ENCODE results near the gene TRIM46. TPM values are rescaled to one million over a fixed set of nuclear protein-coding genes. Genes with fewer than 3 reads are reported as not detected.

The TRIM46 gene, protein sequence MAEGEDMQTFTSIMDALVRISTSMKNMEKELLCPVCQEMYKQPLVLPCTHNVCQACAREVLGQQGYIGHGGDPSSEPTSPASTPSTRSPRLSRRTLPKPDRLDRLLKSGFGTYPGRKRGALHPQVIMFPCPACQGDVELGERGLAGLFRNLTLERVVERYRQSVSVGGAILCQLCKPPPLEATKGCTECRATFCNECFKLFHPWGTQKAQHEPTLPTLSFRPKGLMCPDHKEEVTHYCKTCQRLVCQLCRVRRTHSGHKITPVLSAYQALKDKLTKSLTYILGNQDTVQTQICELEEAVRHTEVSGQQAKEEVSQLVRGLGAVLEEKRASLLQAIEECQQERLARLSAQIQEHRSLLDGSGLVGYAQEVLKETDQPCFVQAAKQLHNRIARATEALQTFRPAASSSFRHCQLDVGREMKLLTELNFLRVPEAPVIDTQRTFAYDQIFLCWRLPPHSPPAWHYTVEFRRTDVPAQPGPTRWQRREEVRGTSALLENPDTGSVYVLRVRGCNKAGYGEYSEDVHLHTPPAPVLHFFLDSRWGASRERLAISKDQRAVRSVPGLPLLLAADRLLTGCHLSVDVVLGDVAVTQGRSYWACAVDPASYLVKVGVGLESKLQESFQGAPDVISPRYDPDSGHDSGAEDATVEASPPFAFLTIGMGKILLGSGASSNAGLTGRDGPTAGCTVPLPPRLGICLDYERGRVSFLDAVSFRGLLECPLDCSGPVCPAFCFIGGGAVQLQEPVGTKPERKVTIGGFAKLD
- 10 to 100 TPM in 1 of 5 experiments, 1 to 10 TPM in 4; 3.5 to 21.9 (median 4.1) TPM for total RNA-seq
- polyA plus RNA-seq: 1 to 10 TPM in 1 of 2 donors, under 1 TPM in 1; 0.69 to 1.3 TPM
- total RNA-seq: 2.6 reads per million, percentile 13 among the genes with 10 or more reads in this experiment

DNA sequence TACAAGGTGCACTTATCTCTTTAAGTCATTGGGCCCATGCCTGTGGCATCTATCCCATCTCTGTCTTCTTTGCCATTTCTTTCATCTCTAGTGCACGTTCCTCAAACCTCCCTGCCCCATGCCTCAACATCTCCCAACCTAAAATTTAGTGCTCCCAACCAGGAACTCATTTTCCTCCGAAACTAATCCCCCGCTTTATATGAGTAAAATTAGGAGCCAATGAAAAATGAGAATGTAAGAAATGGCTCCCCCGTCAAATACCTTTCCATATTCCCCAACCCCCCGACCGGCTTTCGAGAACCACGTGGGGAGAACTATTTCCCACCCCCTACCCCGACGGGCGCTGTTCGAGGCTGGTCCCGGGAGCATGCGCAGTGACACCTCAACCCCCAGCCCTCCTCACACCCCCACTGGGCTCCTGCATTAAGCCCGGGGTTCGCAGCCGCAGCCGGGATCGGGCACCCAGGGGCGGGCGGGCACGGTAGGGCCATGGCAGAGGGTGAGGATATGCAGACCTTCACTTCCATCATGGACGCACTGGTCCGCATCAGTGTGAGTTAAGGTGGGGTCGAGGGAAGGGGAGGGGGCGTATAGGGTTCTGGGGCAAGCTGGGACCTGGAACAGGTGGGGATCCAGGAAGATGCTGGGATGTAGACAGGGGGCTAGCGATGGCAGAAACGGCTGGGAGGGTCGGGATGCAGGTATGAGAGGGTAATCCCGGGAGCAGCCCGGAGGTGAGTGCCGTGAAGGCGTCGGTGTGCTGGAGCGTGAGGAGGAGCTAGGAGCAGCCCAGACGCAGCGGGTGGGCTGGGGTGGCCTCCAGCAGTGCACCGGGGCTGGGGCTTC lies at the start of gene TRIM46:
TSS of gene TRIM46 (plus strand) at position 372 of the 846 bp plus-strand sequence. CDS start at position 490, 118 bp downstream.
- H3K9me3 ChIP-seq (ENCODE audit: control insufficient read depth in 2 of 3, low read length in 3 of 3): no peaks in the 10 kb centered on the region
- Mint-ChIP-seq H3K9me3 (peaks cover 0 to 4% (median 0%) of the 10 kb centered on the region in 11 donors), H3K27ac (peak within 1 kb of the TSS; percentile 95 to 99 (median 98)), H3K4me1 (peaks cover 30 to 58% (median 45%) of the 10 kb centered on the region in 7 donors), H3K27me3 (peaks cover 0 to 6% (median 0%) of the 10 kb centered on the region in 5 donors), H3K4me3 (peak within 1 kb of the TSS; percentile 94 to 100 (median 98)), H3K36me3 (peaks cover 6 to 27% (median 11%) of the 10 kb centered on the region in 5 donors)
- ChIA-PET CTCF (interaction anchor here (0.5 to 4.5 kb wide), 25 partner anchors 11 to 525 kb away, joined by 3 to 45 read pairs (median 6); partner anchors contain the start of genes ENTREP3, MTX1, PBXIP1 and SCAMP3), POLR2A (interaction anchor here (0.5 to 5.1 kb wide), 13 partner anchors 20 to 1041 kb away, joined by 3 to 30 read pairs (median 4); partner anchors contain the start of genes FLAD1 and SLC50A1)
- H3K27ac ChIP-seq (ENCODE audit: low read depth, low read length): peak within 1 kb of the TSS; percentile 88
- H3K4me3 ChIP-seq (ENCODE audit: low read length): peak within 1 kb of the TSS; percentile 90
- no peaks in the 10 kb centered on the region for H3K27me3 ChIP-seq (ENCODE audit: control insufficient read depth in 2 of 2, insufficient read depth in 2 of 2, low read length in 2 of 2)
- H3K36me3 ChIP-seq (ENCODE audit: control insufficient read depth in 2 of 3, insufficient read depth in 3 of 3, low read length in 3 of 3): peaks cover 0 to 35% (median 0%) of the 10 kb centered on the region in 3 experiments
- H3K4me1 ChIP-seq (ENCODE audit: control insufficient read depth in 2 of 2, insufficient read depth in 2 of 2, low read length in 2 of 2): peaks cover 11 to 17% of the 10 kb centered on the region in 2 donors
- intact Hi-C loops (cut with micrococcal nuclease): loop anchor here (1.0 to 5.0 kb wide), 12 partner anchors 33 to 881 kb away; partner anchors contain the start of genes DPM3 (in 2 of the 2), UBE2Q1 (in 2 of the 2), CKS1B (in 1 of the 2) and EFNA4 (in 1 of the 2)
- DNase-seq (peak in 6 of 9 donors; percentile 42 to 79 (median 50)), ATAC-seq (peak; percentile 20)

DNA sequence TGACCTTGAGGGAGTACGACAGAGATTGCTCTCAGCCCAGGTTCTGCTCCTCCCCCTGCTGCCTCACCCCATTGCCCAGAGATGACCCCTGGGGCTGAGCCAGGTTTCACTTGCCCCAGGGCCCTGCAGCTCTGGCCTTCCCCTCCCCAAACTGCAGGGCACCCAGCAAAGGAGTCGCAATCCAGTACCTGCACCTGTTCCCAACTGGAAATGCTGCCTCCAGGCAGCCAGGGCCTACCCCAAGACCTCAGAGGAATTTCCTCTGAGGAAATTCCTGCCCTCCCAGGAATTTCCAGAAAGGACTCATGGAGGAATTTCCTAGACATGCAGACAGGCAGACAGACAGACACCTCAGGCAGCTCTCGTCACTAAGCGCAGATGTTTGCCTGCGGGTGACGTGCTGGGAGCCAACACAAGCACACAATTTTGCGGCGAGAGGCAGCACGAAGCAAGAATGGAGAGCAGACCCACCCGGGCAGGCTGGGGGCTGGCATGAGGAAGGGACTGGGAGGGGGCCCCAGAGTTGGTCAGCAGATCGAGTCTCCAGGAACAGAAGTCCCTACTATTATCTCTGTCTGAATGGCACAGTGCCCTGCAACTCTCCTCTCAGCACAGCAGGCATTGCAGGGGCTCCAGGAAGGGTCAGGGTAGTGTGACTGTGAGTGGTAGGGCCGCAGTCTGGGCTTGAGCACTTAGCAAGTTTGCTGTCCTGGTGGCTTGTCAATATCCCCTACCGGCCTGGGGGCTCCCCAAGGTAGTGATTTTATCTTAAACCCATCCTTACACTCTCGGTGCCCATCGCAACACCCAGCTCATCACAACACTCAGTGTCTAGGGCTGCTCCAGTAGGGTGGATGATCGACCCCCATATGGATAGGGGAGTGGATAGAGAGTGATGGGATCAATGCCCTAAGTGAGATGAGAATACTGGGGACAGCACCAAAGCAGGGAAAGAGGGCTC lies 48.9 kb upstream of the TRIM46 start:
- no peak for DNase-seq
- Mint-ChIP-seq H3K27me3 (peaks cover 0 to 77% (median 7%) of the 10 kb centered on the region in 5 donors), H3K9me3 (no peaks in the 10 kb centered on the region), H3K36me3 (peaks cover 0 to 2% (median 0%) of the 10 kb centered on the region in 5 donors), H3K27ac (no peak overlapping the region), H3K4me1 (peaks cover 20 to 30% (median 26%) of the 10 kb centered on the region in 7 donors), H3K4me3 (peak overlapping the region in 2 of 10 donors; percentile 36 to 42)
- no peaks in the 10 kb centered on the region for H3K9me3 ChIP-seq (ENCODE audit: control insufficient read depth in 2 of 3, low read length in 3 of 3)
- peaks cover 0 to 5% of the 10 kb centered on the region in 2 donors for H3K27me3 ChIP-seq (ENCODE audit: control insufficient read depth in 2 of 2, insufficient read depth in 2 of 2, low read length in 2 of 2)
- H3K4me3 ChIP-seq (ENCODE audit: low read length): no peak overlapping the region
- ATAC-seq: no peak
- ChIA-PET CTCF (interaction anchor here (0.5 to 1.8 kb wide), 3 partner anchors 48 to 83 kb away, joined by 3 to 4 read pairs (median 4); partner anchors contain the start of gene THBS3), POLR2A (no interaction called here)
- peaks cover 20 to 24% of the 10 kb centered on the region in 2 donors for H3K4me1 ChIP-seq (ENCODE audit: control insufficient read depth in 2 of 2, insufficient read depth in 2 of 2, low read length in 2 of 2)
- H3K36me3 ChIP-seq (ENCODE audit: control insufficient read depth in 2 of 3, insufficient read depth in 3 of 3, low read length in 3 of 3): no peaks in the 10 kb centered on the region
- H3K27ac ChIP-seq (ENCODE audit: low read depth, low read length): no peak overlapping the region
- intact Hi-C loops (cut with micrococcal nuclease): no loop called here

DNA sequence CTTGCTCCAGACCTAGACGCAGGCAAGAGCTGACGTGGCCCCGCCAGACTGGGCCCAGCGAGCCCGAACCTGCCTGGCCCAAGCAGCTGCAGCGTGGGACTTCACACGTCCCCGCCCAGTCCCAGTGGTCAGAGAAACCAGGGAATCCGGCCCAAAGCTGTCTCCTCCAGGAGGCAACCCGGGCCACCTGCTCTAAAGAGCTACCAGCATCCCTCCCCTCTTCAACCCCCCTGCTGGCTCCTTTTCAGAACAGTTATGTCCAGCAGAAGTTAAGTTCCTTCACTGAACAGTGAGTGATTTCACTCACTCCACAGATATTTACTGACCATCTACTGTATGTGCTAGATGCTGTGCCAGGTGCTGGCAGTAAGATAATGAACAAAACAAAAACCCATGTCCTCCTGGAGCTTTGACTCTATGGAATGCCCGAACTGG lies 48.1 kb upstream of the TRIM46 start:
- H3K27me3 Mint-ChIP-seq: peaks cover 0 to 75% (median 7%) of the 10 kb centered on the region in 5 donors
- CTCF ChIA-PET: interaction anchor here (0.5 to 1.8 kb wide), 3 partner anchors 47 to 82 kb away, joined by 3 to 4 read pairs (median 4); partner anchors contain the start of gene THBS3
- no peaks in the 10 kb centered on the region for H3K36me3 ChIP-seq (ENCODE audit: control insufficient read depth in 2 of 3, insufficient read depth in 3 of 3, low read length in 3 of 3)
- POLR2A ChIA-PET: interaction anchor here (1.1 to 1.2 kb wide), 2 partner anchors 9 to 65 kb away, joined by 3 to 4 read pairs; no protein-coding TSS in a partner anchor
- intact Hi-C loops (cut with micrococcal nuclease): no loop called here
- no peaks in the 10 kb centered on the region for H3K9me3 ChIP-seq (ENCODE audit: control insufficient read depth in 2 of 3, low read length in 3 of 3)
- H3K4me1 ChIP-seq (ENCODE audit: control insufficient read depth in 2 of 2, insufficient read depth in 2 of 2, low read length in 2 of 2): peaks cover 24 to 26% of the 10 kb centered on the region in 2 donors
- H3K4me3 ChIP-seq (ENCODE audit: low read length): no peak overlapping the region
- no peak for ATAC-seq
- no peaks in the 10 kb centered on the region for H3K9me3 Mint-ChIP-seq
- no peak overlapping the region for H3K27ac ChIP-seq (ENCODE audit: low read depth, low read length)
- peaks cover 0 to 2% (median 0%) of the 10 kb centered on the region in 5 donors for H3K36me3 Mint-ChIP-seq
- no peak for DNase-seq
- H3K4me1 Mint-ChIP-seq: peaks cover 20 to 37% (median 32%) of the 10 kb centered on the region in 7 donors
- no peak overlapping the region for H3K27ac Mint-ChIP-seq
- H3K27me3 ChIP-seq (ENCODE audit: control insufficient read depth in 2 of 2, insufficient read depth in 2 of 2, low read length in 2 of 2): peaks cover 0 to 6% of the 10 kb centered on the region in 2 donors
- H3K4me3 Mint-ChIP-seq: peak overlapping the region in 5 of 10 donors; percentile 37 to 53 (median 45)

DNA sequence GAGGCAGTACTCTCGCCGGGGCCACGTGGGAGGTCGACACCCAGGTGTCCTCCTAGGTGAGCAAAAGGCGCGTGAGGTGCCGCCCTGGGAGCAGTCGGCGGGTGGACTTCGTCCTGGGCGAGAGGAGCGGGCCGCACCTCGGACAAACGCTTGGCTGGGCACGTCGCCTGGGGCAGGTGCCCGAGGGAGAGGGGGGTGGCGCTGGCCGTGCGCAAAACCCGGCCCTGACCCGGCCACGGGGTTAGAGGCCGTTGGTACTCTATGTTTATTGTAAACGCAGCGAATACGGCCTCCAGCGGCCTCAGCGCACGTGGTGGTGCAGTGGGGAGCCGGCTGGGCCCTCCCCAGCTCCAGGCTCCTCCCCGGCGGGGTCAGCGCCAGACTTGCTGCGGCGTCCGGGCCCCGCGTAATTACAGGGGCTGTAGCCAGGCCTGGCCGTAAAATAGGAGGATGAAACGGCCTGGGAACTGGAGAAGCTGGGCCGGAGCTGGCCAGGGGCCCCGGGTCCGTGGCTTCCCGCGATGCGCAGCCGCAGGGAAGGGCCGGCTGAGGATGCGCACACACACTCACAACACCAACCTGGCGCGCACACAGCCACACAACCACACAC lies 47.6 kb upstream of the TRIM46 start:
- Mint-ChIP-seq H3K9me3 (no peaks in the 10 kb centered on the region), H3K27ac (no peak overlapping the region), H3K4me1 (peaks cover 20 to 42% (median 35%) of the 10 kb centered on the region in 7 donors), H3K36me3 (peaks cover 0 to 2% (median 0%) of the 10 kb centered on the region in 5 donors), H3K27me3 (peaks cover 0 to 75% (median 7%) of the 10 kb centered on the region in 5 donors), H3K4me3 (peak overlapping the region in 8 of 10 donors; percentile 37 to 97 (median 88))
- Histone ChIP-seq H3K9me3 (ENCODE audit: control insufficient read depth in 2 of 3, low read length in 3 of 3) (no peaks in the 10 kb centered on the region), H3K36me3 (ENCODE audit: control insufficient read depth in 2 of 3, insufficient read depth in 3 of 3, low read length in 3 of 3) (peaks cover 0 to under 1% (median 0%) of the 10 kb centered on the region in 3 experiments), H3K4me1 (ENCODE audit: control insufficient read depth in 2 of 2, insufficient read depth in 2 of 2, low read length in 2 of 2) (peaks cover 24 to 27% of the 10 kb centered on the region in 2 donors), H3K27me3 (ENCODE audit: control insufficient read depth in 2 of 2, insufficient read depth in 2 of 2, low read length in 2 of 2) (peaks cover 0 to 6% of the 10 kb centered on the region in 2 donors), H3K4me3 (ENCODE audit: low read length) (no peak overlapping the region), H3K27ac (ENCODE audit: low read depth, low read length) (no peak overlapping the region)
- ChIA-PET POLR2A (interaction anchor here (1.1 to 1.2 kb wide), 2 partner anchors 9 to 66 kb away, joined by 3 to 4 read pairs; no protein-coding TSS in a partner anchor), CTCF (interaction anchor here (0.9 to 1.8 kb wide), 3 partner anchors 35 to 48 kb away, joined by 3 to 4 read pairs (median 4); no protein-coding TSS in a partner anchor)
- ATAC-seq (no peak), DNase-seq (no peak)
- intact Hi-C loops (cut with micrococcal nuclease): no loop called here

All from naive thymus-derived CD4-positive, alpha-beta T cell (primary cell).